Activated B cell treated with CpG ODN at 0.5 μM for 24 hours (primary cell): ENCODE data around the gene MATN1. TPM values are rescaled to one million over a fixed set of nuclear protein-coding genes. Genes with fewer than 3 reads are reported as not detected.
A peak's percentile ranks its signal among the peaks of the same experiment; 100 is the strongest.

Experiments used
- ATAC-seq: fragments of 200-7000 bp; cut with Tn5 transposase; one replicate; pipeline ENCODE4 v1.10.0; 2021; ENCODE audit warnings: low read depth, mild to moderate bottlenecking, moderate library complexity
- CTCF ChIA-PET: fragments of 350-600 bp; sonication (Branson Sonifier 250); formaldehyde crosslinking; loops from one replicate; lab custom pipeline; 2021; ENCODE audit warnings: antibody characterized with exemption; lab: Charles Lee
- POLR2A ChIA-PET: fragments of 350-600 bp; sonication (Branson Sonifier 250); formaldehyde crosslinking; loops from one replicate; lab custom pipeline; 2021; ENCODE audit warnings: antibody characterized with exemption; lab: Charles Lee
- DNase-seq: peaks from one replicate; pipeline ENCODE4 v3.0.0; 2022
- H3K27ac Mint-ChIP-seq: one replicate; pipeline ENCODE4 v1.8.0; 2020; ENCODE audit warnings: mixed read lengths
- H3K27me3 Mint-ChIP-seq: one replicate; pipeline ENCODE4 v1.8.0; 2021; ENCODE audit warnings: mixed read lengths
- H3K36me3 Mint-ChIP-seq: one replicate; pipeline ENCODE4 v1.8.0; 2021; ENCODE audit warnings: low read depth, mixed read lengths
- H3K4me1 Mint-ChIP-seq: one replicate; pipeline ENCODE4 v1.8.0; 2021; ENCODE audit warnings: mixed read lengths
- H3K4me3 Mint-ChIP-seq: one replicate; pipeline ENCODE4 v1.8.0; 2020; ENCODE audit warnings: mild to moderate bottlenecking, mixed read lengths
- H3K9me3 Mint-ChIP-seq: one replicate; pipeline ENCODE4 v1.8.0; 2020; ENCODE audit warnings: mixed read lengths
- intact Hi-C: fragments of 100-400 bp; cut with micrococcal nuclease; formaldehyde crosslinking; loops from one replicate; pipeline ENCODE4 v1.15.1; 2024
- total RNA-seq: library from RNA; stranded (reverse); gene quantifications from 2 replicates; pipeline ENCODE4 v1.2.3, GENCODE V29; 2022
- TF ChIP-seq, protein P1 (sequence below): fragments of 200-600 bp; IDR thresholded peaks from one replicate; pipeline ENCODE4 v1.8.0; 2022; ENCODE audit warnings: antibody characterized with exemption, mild to moderate bottlenecking

The MATN1 gene
- total RNA-seq, 1 donor from 2014 or later: 0.93 TPM

DNA sequence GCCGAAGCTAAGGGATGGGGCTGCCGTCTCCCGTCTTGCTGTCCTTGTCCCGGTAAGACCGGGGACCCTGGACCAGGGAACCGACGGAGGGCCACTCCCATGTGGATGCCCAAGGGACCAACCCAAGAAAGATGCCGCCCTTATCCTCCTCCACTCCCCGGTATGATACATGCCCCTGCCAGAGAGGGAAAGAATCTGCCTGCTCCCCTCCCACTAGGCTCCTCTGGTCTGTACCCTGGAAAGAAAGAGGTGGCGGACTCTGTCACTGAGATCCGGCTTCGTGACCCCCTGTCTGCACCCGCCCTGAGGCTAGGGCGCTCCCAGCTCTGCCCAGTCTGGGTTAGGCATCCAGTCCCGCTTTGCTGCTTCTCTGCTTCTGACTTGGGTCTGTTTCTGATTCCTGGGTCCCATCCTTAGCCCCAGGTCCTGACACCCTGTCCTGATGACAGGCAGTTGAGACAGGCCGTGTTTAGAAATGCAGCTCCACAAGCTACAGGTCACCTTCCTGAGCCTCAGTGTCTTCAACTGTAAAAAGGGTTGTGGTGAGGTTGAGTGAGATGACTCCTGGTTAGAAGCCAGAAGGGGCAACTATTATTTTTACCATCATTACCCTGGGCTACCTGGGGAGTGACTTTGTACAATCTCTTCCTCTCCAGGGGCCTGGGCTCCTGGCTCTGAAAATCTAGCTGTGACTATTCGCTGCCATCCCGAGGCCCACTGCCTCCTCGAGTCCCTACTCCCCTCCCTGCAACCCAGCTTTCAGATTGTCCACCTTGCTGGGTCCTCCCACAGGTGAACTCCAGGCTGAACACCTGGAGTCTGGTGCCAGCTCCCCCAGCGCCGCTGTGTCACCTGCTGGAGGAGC, 3.7 kb downstream of the MATN1 start:
- intact Hi-C loops: loop anchor here (1.0 to 10.0 kb wide), 8 partner anchors 60 to 1537 kb away; partner anchors contain the start of genes SNRNP40, SRSF4 and ZCCHC17
- peaks cover 47% of the 10 kb centered on the region for H3K4me1 Mint-ChIP-seq
- peak overlapping the region; percentile 91 for H3K27ac Mint-ChIP-seq

DNA sequence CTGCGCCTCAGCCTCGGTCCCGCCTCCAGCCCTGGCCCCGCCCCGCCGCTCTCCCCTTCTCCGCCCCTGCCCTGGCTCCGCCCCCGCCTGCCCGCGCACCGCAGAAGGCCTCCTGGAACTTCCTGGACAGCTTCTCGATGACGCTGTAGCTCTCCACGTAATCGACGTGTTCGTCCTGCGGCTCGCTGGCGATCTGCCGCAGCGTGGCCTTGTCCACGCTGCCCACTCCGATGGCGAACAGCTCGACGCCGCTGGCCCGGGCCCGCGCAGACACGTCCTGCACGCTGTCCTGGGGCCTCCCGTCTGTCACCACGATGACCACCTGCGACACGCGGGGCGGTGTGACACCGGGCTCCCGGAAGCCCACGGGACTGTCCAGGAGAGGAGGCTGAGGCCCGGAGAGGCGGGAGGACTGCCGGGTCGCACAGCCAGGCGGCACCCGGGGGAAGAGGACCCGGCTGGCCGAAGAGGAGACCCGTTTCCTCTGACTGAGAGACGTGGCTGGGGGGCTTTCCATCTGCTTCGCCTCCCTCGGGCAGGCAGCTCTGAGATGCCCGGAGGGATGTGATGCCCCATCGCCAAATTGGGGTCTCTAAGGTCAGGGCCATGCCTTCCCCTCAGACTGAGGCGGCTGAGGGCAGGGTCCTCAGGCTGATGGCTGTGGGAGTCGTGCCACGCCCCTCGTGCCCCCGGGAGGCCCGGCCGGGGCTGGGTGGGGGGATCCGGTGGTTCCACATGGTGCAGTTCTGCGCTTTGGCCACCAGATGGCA, 4.6 kb downstream of the MATN1 start:
- CTCF ChIA-PET: interaction anchor here (0.7 to 5.6 kb wide), 23 partner anchors 10 to 1482 kb away, joined by 3 to 232 read pairs (median 7); partner anchors contain the start of genes LAPTM5, PTPRU and SDC3
- H3K27me3 Mint-ChIP-seq: no peaks in the 10 kb centered on the region
- H3K4me1 Mint-ChIP-seq: peaks cover 42% of the 10 kb centered on the region
- peak overlapping the region; percentile 91 for H3K27ac Mint-ChIP-seq
- peaks cover 20% of the 10 kb centered on the region for H3K36me3 Mint-ChIP-seq
- H3K4me3 Mint-ChIP-seq: peak overlapping the region; percentile 87
- no peaks in the 10 kb centered on the region for H3K9me3 Mint-ChIP-seq
- TF ChIP-seq, protein P1, sequence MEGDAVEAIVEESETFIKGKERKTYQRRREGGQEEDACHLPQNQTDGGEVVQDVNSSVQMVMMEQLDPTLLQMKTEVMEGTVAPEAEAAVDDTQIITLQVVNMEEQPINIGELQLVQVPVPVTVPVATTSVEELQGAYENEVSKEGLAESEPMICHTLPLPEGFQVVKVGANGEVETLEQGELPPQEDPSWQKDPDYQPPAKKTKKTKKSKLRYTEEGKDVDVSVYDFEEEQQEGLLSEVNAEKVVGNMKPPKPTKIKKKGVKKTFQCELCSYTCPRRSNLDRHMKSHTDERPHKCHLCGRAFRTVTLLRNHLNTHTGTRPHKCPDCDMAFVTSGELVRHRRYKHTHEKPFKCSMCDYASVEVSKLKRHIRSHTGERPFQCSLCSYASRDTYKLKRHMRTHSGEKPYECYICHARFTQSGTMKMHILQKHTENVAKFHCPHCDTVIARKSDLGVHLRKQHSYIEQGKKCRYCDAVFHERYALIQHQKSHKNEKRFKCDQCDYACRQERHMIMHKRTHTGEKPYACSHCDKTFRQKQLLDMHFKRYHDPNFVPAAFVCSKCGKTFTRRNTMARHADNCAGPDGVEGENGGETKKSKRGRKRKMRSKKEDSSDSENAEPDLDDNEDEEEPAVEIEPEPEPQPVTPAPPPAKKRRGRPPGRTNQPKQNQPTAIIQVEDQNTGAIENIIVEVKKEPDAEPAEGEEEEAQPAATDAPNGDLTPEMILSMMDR: peak; percentile 92
- POLR2A ChIA-PET: interaction anchor here (0.5 to 5.1 kb wide), 19 partner anchors 11 to 1531 kb away, joined by 3 to 182 read pairs (median 7); partner anchors contain the start of genes LAPTM5, SNRNP40 and ZCCHC17
- DNase-seq (peak; percentile 87), ATAC-seq (peak; percentile 66)
- intact Hi-C loops: loop anchor here (1.0 to 5.0 kb wide), 9 partner anchors 35 to 1537 kb away; partner anchors contain the start of genes PUM1, SNRNP40, SRSF4 and ZCCHC17

More for the DNA sequence above, 3.7 kb downstream of the MATN1 start:
- ATAC-seq (no peak), DNase-seq (no peak)
- H3K9me3 Mint-ChIP-seq: no peaks in the 10 kb centered on the region
- CTCF ChIA-PET: interaction anchor here (0.6 to 5.6 kb wide), 22 partner anchors 9 to 1483 kb away, joined by 3 to 232 read pairs (median 10); partner anchors contain the start of genes LAPTM5, PTPRU and SDC3
- peak overlapping the region; percentile 87 for H3K4me3 Mint-ChIP-seq
- H3K27me3 Mint-ChIP-seq: no peaks in the 10 kb centered on the region
- peaks cover 27% of the 10 kb centered on the region for H3K36me3 Mint-ChIP-seq
- POLR2A ChIA-PET: interaction anchor here (0.6 to 5.1 kb wide), 18 partner anchors 10 to 577 kb away, joined by 3 to 182 read pairs (median 8); partner anchors contain the start of genes LAPTM5, SNRNP40 and ZCCHC17
- TF ChIP-seq, protein P1: peak; percentile 10

- Mint-ChIP-seq H3K36me3 (peaks cover 18% of the 10 kb centered on the region), H3K4me3 (peak overlapping the region; percentile 88), H3K4me1 (peaks cover 41% of the 10 kb centered on the region), H3K27me3 (no peaks in the 10 kb centered on the region), H3K9me3 (no peaks in the 10 kb centered on the region), H3K27ac (peak overlapping the region; percentile 91)
- TF ChIP-seq, protein P1: no peak
- intact Hi-C loops: loop anchor here (1.0 to 5.0 kb wide), 4 partner anchors 36 to 1536 kb away; partner anchors contain the start of genes PUM1, SNRNP40, SRSF4 and ZCCHC17
- ChIA-PET CTCF (interaction anchor here (1.0 to 5.6 kb wide), 18 partner anchors 11 to 1481 kb away, joined by 3 to 232 read pairs (median 14); partner anchors contain the start of genes LAPTM5, PTPRU and SDC3), POLR2A (interaction anchor here (0.5 to 5.1 kb wide), 14 partner anchors 12 to 1532 kb away, joined by 4 to 182 read pairs (median 10); partner anchors contain the start of genes LAPTM5, SNRNP40 and ZCCHC17)
- ATAC-seq (peak; percentile 84), DNase-seq (peak; percentile 97)
These were observed 5.2 kb downstream of the MATN1 start for GRCh38 chr1:30718091-30718635.

- Mint-ChIP-seq H3K4me3 (peak overlapping the region; percentile 73), H3K9me3 (no peaks in the 10 kb centered on the region), H3K4me1 (peaks cover 30% of the 10 kb centered on the region), H3K27ac (peak overlapping the region; percentile 25), H3K27me3 (peaks cover 5% of the 10 kb centered on the region), H3K36me3 (peaks cover 4% of the 10 kb centered on the region)
- no peak for DNase-seq
- intact Hi-C loops: loop anchor here (5.0 kb wide), 1 partner anchor 1534 kb away; the partner anchor contains the start of gene SRSF4
- TF ChIP-seq, protein P1: no peak
- no peak for ATAC-seq
- ChIA-PET POLR2A (no interaction called here), CTCF (interaction anchor here (1.6 kb wide), 1 partner anchor 1480 kb away, joined by 4 read pairs; the partner anchor contains the start of gene PTPRU)
These were observed 6.7 kb downstream of the MATN1 start for GRCh38 chr1:30716646-30717045.
